SH-SY5Y (cell line): ENCODE data around the gene SERPINA3.

Experiments used
- GATA2 ChIP-seq: IDR thresholded peaks from 2 replicates; pipeline ENCODE4 v1.6.1; 2011; ENCODE audit warnings: mild to moderate bottlenecking, low read depth, low read length
- GATA3 ChIP-seq: IDR thresholded peaks from 2 replicates; pipeline ENCODE4 v1.6.1; 2011; ENCODE audit warnings: low read depth, mild to moderate bottlenecking, low read length, moderate library complexity

SERPINA3 gene

DNA sequence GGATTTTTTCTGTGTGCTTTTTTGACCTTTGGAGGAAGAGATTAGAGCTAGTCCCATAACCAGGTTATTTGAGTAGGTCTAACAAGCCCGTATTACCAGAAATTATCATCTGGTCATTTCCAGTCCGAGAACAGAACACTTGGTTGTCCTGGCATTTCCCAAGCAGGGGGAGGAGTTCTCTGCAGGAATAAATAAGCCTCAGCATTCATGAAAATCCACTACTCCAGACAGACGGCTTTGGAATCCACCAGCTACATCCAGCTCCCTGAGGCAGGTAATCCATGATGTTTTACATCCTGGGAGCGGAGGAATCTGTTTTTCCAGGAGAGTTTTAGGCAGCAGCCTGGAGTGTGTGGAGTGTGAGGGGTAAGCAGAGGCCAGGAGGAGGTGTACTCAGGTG is at the start of gene SERPINA3:
Gene SERPINA3, plus strand, starts transcription at position 218 of the 400 bp plus-strand sequence. CDS start 2,051 bp downstream, outside the sequence.
- no peak for TF ChIP-seq GATA2
- no peak for TF ChIP-seq GATA3

DNA sequence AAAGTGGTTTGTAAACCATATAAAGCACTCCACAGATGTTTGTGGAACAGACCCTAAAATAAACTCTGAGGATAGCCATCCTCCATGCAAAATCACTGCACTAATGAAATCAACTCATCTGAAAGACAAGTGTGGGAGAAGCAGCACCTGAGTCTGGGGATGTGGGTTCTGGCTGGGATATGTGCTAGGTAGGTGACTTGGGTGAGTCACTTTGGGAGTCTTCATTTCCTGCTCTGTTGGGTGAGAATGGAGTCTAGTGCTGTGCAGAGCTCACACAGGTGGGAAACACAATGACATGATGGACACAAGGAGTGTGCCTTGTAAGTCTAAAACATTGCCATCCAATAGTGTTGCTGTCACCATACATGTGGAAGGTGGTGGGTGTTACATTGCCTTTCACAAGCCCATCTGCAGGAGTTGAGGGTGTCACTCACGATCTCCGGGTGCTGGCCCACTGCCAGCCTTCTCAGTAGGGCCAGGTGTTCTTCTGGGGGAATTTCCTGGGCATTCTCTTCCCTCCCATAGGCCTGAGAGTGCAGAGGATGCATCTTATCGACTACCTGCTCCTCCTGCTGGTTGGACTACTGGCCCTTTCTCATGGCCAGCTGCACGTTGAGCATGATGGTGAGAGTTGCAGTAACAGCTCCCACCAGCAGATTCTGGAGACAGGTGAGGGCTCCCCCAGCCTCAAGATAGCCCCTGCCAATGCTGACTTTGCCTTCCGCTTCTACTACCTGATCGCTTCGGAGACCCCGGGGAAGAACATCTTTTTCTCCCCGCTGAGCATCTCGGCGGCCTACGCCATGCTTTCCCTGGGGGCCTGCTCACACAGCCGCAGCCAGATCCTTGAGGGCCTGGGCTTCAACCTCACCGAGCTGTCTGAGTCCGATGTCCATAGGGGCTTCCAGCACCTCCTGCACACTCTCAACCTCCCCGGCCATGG is 49.0 kb upstream of the SERPINA3 start:
- no peak for TF ChIP-seq GATA3
- no peak for TF ChIP-seq GATA2

DNA sequence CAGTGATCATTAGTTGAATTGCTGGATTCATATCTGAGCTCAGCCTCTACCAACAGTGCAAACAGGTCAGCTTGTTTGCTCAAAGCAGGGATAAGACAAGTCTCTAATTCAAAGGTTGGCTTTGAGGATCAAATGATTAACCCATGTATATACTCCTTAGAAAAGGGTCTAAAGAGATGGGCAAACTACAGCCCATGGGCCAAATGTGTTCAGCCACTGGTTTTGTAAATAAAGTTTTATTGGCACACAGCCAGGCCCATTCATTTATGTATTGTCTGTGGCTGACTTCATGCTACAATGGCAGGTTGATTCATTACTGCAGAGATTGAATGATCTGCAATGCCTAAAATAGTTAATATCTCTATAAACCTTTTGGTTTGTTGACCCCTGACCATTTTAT is 47.8 kb upstream of the SERPINA3 start:
- no peak for TF ChIP-seq GATA3

GRCh38 chr14:94568186-94568585 is 44.0 kb upstream of the SERPINA3 start:
- no peak for TF ChIP-seq GATA2

- TF ChIP-seq GATA2 (no peak), GATA3 (no peak)
These were observed 42.7 kb upstream of the SERPINA3 start for GRCh38 chr14:94569381-94570001.

DNA sequence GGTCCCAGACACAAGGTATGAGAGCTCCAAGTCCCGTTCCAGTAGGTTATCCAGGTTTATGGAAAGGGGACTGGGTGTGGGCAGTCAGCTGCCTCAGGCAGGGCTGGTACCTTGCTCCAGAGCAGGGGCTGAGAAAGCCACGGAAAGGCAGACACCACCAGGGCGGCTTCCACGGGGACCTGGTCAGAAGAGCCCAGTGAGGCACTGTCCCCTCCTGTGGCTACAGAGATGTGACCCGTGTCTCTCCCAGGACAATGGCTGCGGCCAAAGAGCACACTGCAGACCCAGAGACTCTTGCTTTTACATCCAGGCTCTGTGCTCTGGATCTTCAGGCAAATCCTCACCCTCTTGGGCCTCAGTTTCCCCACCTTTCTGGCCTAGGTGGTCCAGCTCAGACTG is 42.2 kb upstream of the SERPINA3 start:
- no peak for TF ChIP-seq GATA3
- no peak for TF ChIP-seq GATA2

DNA sequence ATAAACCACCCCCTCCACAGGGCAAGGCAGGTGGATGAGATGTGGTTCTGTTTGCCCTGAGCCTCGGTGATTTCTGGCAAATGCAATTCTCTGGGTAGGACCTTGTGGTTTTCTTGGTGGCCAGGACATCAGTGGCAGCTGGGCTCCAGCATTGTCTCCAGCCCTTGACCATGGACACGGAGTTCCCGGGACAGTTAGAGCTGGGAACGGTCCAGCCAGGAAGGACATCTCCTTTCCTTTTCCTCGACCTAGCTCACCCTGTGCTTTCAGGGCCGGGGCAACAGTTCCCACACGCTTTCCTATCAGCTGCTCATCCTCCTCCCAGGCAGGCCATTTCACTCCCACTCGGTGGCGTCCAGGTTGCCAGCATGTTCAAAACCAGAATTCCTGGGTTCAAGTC is 41.8 kb upstream of the SERPINA3 start:
- TF ChIP-seq GATA3 (no peak), GATA2 (no peak)

- TF ChIP-seq GATA3: no peak
- TF ChIP-seq GATA2: no peak
These were observed 40.8 kb upstream of the SERPINA3 start for GRCh38 chr14:94571395-94571794.

DNA sequence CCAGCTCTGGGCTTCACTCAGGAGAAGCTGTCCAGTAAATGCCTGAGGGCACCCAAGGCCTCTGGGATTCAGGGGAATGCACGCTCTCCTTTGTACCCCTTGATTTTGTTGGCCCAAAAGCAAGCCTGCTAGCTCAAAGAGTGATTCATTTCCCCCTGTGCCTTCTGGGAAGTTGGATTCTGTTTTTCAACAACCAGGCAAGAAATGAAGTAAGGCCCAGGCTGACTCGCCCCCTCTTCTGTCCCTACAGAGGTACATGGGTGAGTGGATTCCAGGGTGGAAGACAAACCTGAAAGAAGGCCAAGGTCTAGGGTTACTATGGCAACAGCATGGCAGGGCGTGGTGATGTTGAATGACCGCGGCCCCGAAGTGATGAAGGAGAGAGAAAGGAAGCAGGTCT is 40.2 kb upstream of the SERPINA3 start:
- no peak for TF ChIP-seq GATA3
- TF ChIP-seq GATA2: no peak

- TF ChIP-seq GATA2 (no peak), GATA3 (no peak)
These were observed 39.4 kb upstream of the SERPINA3 start for GRCh38 chr14:94572637-94573303.

DNA sequence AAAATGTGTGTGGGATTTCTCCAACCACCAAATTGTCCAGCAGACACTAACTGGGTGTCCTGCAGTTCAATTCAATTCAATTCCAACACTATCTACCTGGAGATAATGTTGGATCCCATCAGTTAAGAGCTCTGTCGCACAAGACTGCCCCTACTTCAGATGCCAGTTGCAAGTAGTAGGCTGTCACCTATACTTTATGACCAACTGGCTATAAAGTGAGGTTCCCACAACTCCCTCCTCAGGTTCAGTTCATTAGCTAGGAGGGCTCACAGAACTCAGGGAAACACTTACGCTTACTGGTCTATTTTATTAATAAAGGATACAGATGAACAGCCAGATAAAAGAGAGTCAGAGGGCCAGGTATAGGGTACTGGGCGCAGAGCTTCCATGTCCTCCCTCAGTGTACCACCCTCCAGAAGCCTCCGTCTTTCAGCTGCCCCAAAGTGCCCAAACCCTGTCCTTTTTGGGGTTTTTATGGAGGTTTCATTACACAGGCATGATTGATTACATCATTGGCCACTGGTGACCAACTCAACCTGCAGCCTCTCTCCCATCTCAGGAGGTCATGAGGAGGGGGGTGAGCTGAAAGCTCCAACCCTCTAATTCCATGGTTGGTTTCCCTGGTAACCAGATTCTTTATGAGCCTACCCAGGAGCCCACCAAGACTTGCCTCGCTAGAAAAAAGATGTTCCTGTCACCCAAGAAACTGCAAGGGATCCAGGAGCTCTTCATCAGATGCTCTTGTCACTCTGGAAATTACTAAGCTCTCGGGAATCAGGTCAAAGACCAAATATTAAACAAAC is 38.5 kb upstream of the SERPINA3 start:
- no peak for TF ChIP-seq GATA3
- TF ChIP-seq GATA2: no peak

DNA sequence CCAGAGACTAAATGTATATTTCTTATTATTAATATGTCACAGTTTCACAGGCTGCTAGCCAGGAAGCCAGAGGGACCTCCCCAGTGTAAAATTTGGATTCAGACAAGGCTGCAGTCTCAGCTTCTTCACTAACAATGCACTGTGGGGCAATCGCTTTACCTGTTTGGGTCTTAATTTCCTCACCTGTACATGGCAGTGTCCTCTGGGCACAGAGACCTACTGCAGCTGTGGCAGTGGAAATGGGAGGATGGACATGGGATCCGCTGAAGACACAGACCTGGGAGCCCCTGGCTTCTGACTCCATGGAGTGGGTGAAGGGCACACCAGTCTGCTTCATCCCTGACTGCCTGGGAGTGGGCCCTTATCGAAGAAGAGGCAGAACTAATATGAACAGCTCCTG is 37.9 kb upstream of the SERPINA3 start:
- TF ChIP-seq GATA3 (no peak), GATA2 (no peak)

DNA sequence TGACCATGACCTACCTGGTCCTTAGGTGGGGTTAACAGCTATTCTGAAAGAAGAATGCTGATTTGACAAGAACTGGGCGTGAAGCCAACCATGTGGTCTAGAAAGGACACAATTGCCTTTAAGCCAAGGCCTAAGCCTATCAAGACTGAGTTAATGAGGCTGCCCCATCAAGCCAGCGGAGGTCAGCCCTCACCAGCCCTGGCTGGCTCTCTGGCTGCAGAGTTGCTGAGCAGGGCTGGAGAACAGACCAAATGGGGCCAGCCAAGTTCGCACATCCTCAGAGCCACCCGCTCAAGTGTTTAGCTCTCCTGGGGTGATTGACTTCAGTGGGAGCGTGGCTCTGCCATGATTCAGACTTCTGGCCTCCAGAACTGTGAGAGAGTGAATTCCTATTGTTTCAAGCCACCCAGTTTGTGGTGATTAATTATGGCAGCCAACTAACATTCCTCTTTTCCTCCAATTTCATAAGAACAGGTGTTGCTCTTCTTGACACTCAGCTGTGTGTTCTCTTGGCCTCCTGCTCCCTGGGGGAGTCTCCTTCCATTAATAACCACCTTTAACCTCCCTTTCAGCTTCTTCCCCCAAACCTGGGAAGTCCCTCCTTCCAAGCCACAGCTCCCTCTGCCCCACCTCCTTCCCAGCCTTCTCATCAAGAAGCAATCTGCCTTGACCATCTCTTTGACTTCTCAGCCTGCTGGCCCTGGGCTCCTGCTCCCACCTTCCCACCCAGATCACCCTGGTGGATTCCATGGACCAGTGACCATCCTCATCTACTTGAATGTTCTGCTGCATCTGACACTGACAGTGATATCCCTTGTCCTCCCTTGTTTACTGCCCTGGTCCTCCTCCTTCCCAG is 36.2 kb upstream of the SERPINA3 start:
- TF ChIP-seq GATA3 (no peak), GATA2 (no peak)
